Hepatocyte (in vitro differentiated cells): ENCODE data around the gene NIM1K.

ENCODE experiments used
- EZH2 ChIP-seq: fragments of 200-600 bp; sonication (generic); IDR thresholded peaks from 2 replicates; pipeline ENCODE4 v1.6.1; 2016; ENCODE audit warnings: antibody characterized with exemption, mild to moderate bottlenecking, borderline replicate concordance
- EZH2phosphoT487 ChIP-seq: fragments of 200-600 bp; sonication (generic); IDR thresholded peaks from one replicate; pipeline ENCODE4 v1.6.1; 2018; ENCODE audit warnings: antibody characterized with exemption, mild to moderate bottlenecking, low read depth, moderate library complexity; ENCODE audit not compliant: unreplicated experiment, severe bottlenecking
- TF ChIP-seq, protein P1 (sequence below): fragments of 200-600 bp; sonication (generic); IDR thresholded peaks from 2 replicates; pipeline ENCODE4 v1.5.1; 2016; ENCODE audit warnings: antibody characterized with exemption, mild to moderate bottlenecking; ENCODE audit not compliant: poor library complexity

DNA sequence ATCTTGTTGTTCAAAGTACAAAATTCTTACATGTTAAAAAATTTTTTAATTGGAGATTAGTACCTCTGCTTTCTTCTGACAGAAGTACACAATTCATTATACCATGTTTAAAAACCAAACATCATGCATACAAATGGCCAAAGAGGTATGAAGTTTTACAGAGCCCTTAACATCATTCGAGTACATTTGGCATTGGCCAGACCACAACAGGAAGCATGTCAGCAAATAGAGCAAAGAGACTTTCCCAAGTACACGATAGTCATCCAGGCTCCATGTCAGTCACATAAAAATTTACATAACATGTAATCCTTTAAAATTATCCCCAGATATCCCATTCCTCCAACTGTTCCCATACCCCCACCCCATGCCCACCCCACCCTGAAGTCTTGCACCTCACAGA is 98.7 kb downstream of the NIM1K start:
- TF ChIP-seq, protein P1, sequence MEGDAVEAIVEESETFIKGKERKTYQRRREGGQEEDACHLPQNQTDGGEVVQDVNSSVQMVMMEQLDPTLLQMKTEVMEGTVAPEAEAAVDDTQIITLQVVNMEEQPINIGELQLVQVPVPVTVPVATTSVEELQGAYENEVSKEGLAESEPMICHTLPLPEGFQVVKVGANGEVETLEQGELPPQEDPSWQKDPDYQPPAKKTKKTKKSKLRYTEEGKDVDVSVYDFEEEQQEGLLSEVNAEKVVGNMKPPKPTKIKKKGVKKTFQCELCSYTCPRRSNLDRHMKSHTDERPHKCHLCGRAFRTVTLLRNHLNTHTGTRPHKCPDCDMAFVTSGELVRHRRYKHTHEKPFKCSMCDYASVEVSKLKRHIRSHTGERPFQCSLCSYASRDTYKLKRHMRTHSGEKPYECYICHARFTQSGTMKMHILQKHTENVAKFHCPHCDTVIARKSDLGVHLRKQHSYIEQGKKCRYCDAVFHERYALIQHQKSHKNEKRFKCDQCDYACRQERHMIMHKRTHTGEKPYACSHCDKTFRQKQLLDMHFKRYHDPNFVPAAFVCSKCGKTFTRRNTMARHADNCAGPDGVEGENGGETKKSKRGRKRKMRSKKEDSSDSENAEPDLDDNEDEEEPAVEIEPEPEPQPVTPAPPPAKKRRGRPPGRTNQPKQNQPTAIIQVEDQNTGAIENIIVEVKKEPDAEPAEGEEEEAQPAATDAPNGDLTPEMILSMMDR, result no peak
- TF ChIP-seq EZH2 (no peak), EZH2phosphoT487 (no peak)
